ENCODE results near the gene FHAD1. TPM values are rescaled to one million over a fixed set of nuclear protein-coding genes. Genes with fewer than 3 reads are reported as not detected.

FHAD1 gene
- total RNA-seq, 2 donors from 2014 or later, result 4.4 TPM; not detected in 1

- no peaks in the 10 kb centered on the region for H3K36me3 ChIP-seq
- ATAC-seq (ENCODE audit: insufficient number of reproducible peaks, low FRiP score, low read depth), result no peak
- H3K4me3 ChIP-seq, result no peak overlapping the region
- no peak for TF ChIP-seq CTCF (IDR thresholded peaks at IDR 0.05)
- peak overlapping the region in 1 of 2 donors; percentile 27 for H3K27ac ChIP-seq
- H3K4me1 ChIP-seq (ENCODE audit: control insufficient read depth in 1 of 2, low read depth in 2 of 2), result no peaks in the 10 kb centered on the region
- DNase-seq (ENCODE audit: low spot score), result no peak
- H3K27me3 ChIP-seq (replicated peaks; ENCODE audit: insufficient read depth), result no peaks in the 10 kb centered on the region
- H3K9me3 ChIP-seq, result no peaks in the 10 kb centered on the region
These were observed 12.0 kb downstream of the FHAD1 start for GRCh38 chr1:15258833-15259621.

DNA sequence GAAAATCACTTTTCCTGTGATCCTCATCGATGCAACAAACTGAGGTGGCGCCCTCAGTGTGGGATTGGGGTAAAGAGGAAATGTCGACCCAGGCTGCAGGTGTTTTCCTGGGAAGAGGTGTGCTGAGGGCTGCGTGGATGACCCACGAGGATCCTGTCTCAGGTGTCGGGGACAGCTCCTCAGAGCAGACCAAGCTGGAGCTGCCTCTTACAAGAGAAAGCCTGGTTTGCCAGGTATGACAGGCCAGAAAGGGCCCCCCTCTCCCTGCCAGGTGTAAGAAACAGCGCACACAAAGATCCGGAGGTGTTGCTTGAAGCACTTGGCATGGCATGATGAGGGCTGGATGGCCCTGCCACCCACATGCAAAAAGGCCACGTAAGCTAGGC is 12.6 kb downstream of the FHAD1 start:
- ATAC-seq (ENCODE audit: insufficient number of reproducible peaks, low FRiP score, low read depth) (no peak), DNase-seq (ENCODE audit: low spot score) (no peak)
- Histone ChIP-seq H3K4me1 (ENCODE audit: control insufficient read depth in 1 of 2, low read depth in 2 of 2) (no peaks in the 10 kb centered on the region), H3K36me3 (no peaks in the 10 kb centered on the region), H3K4me3 (no peak overlapping the region), H3K27me3 (replicated peaks; ENCODE audit: insufficient read depth) (no peaks in the 10 kb centered on the region), H3K27ac (no peak overlapping the region), H3K9me3 (no peaks in the 10 kb centered on the region)
- TF ChIP-seq CTCF (IDR thresholded peaks at IDR 0.05), result no peak

- ATAC-seq (ENCODE audit: insufficient number of reproducible peaks, low FRiP score, low read depth) (no peak), DNase-seq (ENCODE audit: low spot score) (no peak)
These were observed 13.6 kb downstream of the FHAD1 start for GRCh38 chr1:15260418-15261154.

DNA sequence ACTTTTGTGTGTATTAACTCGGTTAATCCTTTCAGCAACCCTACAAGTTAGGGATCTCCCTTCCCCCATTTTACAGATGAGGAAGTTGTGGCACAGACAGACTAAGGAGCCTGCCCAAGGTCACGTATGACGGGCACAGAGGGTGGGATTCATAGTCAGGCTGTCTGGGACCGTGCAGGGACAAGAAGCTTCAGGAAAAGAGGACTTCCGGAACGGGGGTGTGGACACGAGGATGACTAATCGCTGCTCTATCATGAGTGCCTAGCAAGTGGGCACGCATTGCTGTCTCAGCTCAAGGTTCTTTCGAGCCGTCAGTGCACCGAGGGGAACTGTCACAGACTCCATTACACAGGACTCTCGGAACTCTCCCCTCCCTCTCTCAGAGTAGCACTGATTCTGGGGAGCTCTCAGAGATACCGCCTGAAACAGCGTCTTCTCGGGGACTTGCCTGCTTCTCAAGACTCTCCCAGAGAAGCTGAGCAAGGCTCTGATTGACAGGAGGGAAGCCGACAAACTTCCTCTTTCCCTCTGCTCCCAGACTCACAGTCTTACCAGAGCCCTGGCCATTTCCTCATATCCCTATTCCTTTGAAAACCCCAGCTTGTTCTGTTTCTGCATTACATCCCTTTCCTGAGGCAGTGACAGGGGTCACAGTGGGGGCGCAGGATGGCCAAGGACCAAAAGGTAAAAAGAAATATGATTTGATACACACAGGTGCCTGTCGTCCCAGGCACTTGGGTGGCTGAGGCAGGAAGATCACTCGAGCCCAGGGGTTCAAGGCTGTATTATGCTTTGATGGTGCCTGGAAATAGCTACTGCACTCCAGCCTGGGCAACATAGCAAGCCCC is 14.4 kb downstream of the FHAD1 start:
- Histone ChIP-seq H3K4me3 (peak overlapping the region; percentile 11), H3K36me3 (no peaks in the 10 kb centered on the region), H3K9me3 (no peaks in the 10 kb centered on the region), H3K27me3 (replicated peaks; ENCODE audit: insufficient read depth) (no peaks in the 10 kb centered on the region), H3K27ac (peak overlapping the region in 1 of 2 donors; percentile 15), H3K4me1 (ENCODE audit: control insufficient read depth in 1 of 2, low read depth in 2 of 2) (no peaks in the 10 kb centered on the region)
- no peak for TF ChIP-seq CTCF (IDR thresholded peaks at IDR 0.05)
- ATAC-seq (ENCODE audit: insufficient number of reproducible peaks, low FRiP score, low read depth), result no peak
- no peak for DNase-seq (ENCODE audit: low spot score)

More at GRCh38 chr1:15260418-15261154, 13.6 kb downstream of the FHAD1 start:
- Histone ChIP-seq H3K4me1 (ENCODE audit: control insufficient read depth in 1 of 2, low read depth in 2 of 2) (no peaks in the 10 kb centered on the region), H3K9me3 (no peaks in the 10 kb centered on the region), H3K36me3 (no peaks in the 10 kb centered on the region), H3K27ac (peak overlapping the region in 1 of 2 donors; percentile 41), H3K27me3 (replicated peaks; ENCODE audit: insufficient read depth) (no peaks in the 10 kb centered on the region), H3K4me3 (no peak overlapping the region)
- no peak for TF ChIP-seq CTCF (IDR thresholded peaks at IDR 0.05)

- peak overlapping the region in 1 of 2 donors; percentile 15 for H3K27ac ChIP-seq
These were observed 15.0 kb downstream of the FHAD1 start for GRCh38 chr1:15262003-15262377.

More at GRCh38 chr1:15262003-15262377, 15.0 kb downstream of the FHAD1 start:
- TF ChIP-seq CTCF (IDR thresholded peaks at IDR 0.05), result no peak
- no peak for DNase-seq (ENCODE audit: low spot score)
- H3K4me1 ChIP-seq (ENCODE audit: control insufficient read depth in 1 of 2, low read depth in 2 of 2), result no peaks in the 10 kb centered on the region
- no peak overlapping the region for H3K4me3 ChIP-seq
- ATAC-seq (ENCODE audit: insufficient number of reproducible peaks, low FRiP score, low read depth), result no peak
- no peaks in the 10 kb centered on the region for H3K36me3 ChIP-seq
- no peaks in the 10 kb centered on the region for H3K27me3 ChIP-seq (replicated peaks; ENCODE audit: insufficient read depth)
- H3K9me3 ChIP-seq, result no peaks in the 10 kb centered on the region
